GM12878 (cell line): ENCODE data around the gene C12orf56. TPM values are rescaled to one million over a fixed set of nuclear protein-coding genes. Genes with fewer than 3 reads are reported as not detected.
A peak's percentile ranks its signal among the peaks of the same experiment; 100 is the strongest.

Experiments
- ATAC-seq: fragments of 200-7000 bp; cut with Tn5 transposase; 3 replicates; pipeline ENCODE4 v1.9.1; 2020; ENCODE audit warnings: mild to moderate bottlenecking, moderate library complexity
- BruUV-seq: library from RNA; stranded (reverse); fragments of 400-500 nt; replicated peaks from 2 replicates; lab custom pipeline; 2021; lab: Mats Ljungman, UMichigan
- CTCF ChIA-PET: fragments of 300-600 bp; sonication (Branson Sonifier 250); formaldehyde crosslinking; extraction: SDS; loops from one replicate; lab custom pipeline; 2021; ENCODE audit warnings: inconsistent platforms; lab: Yijun Ruan, JAX
- POLR2A ChIA-PET: fragments of 350-600 bp; formaldehyde crosslinking; extraction: SDS; loops from one replicate; lab custom pipeline; 2021; ENCODE audit warnings: inconsistent platforms; lab: Charles Lee
- RAD21 ChIA-PET: fragments of 300-600 bp; sonication (Branson Sonifier 250); formaldehyde crosslinking; loops from one replicate; lab custom pipeline; 2023; ENCODE audit warnings: antibody characterized with exemption; ENCODE audit not compliant: unreplicated experiment; lab: Charles Lee
- SMC1A ChIA-PET: fragments of 300-600 bp; sonication (Branson Sonifier 250); formaldehyde crosslinking; loops from one replicate; lab custom pipeline; 2023; ENCODE audit not compliant: unreplicated experiment, uncharacterized antibody; lab: Charles Lee
- DNase-seq: peaks from one replicate; pipeline ENCODE4 v3.0.0-alpha.2; 2011; ENCODE audit warnings: low read depth, low spot score
- FAIRE-seq: peaks from 3 replicates; lab custom pipeline; 2011; peaks lifted over from hg19 to GRCh38; lab: Jason Lieb, UNC
- H2AFZ ChIP-seq: 2 replicates; pipeline ENCODE4 v1.6.0; 2011; ENCODE audit warnings: low read depth, low read length, control low read depth; ENCODE audit not compliant: control insufficient read depth
- H3K27ac ChIP-seq: 2 replicates; pipeline ENCODE4 v1.5.1; 2011; ENCODE audit warnings: control low read depth; ENCODE audit not compliant: control insufficient read depth, insufficient read depth
- H3K27me3 ChIP-seq, 2 experiments: replicated peaks in 1 of 2; 2 replicates each; pipeline versions ENCODE4 v1.6.0 to v1.6.1; 2011; ENCODE audit warnings: low read length in 1 of 2; ENCODE audit not compliant: control insufficient read depth in 2 of 2, insufficient read depth in 2 of 2
- H3K36me3 ChIP-seq, 2 experiments: 2 replicates each; pipeline ENCODE4 v1.5.1; 2011; ENCODE audit warnings: low read length in 1 of 2; ENCODE audit not compliant: control insufficient read depth in 2 of 2, insufficient read depth in 2 of 2
- H3K4me1 ChIP-seq: 2 replicates; pipeline ENCODE4 v1.6.1; 2011; ENCODE audit warnings: mild to moderate bottlenecking, low read length, moderate library complexity, mixed read lengths; ENCODE audit not compliant: control insufficient read depth, insufficient read depth
- H3K4me2 ChIP-seq: 2 replicates; pipeline ENCODE4 v1.6.0; 2011; ENCODE audit warnings: control low read depth; ENCODE audit not compliant: control insufficient read depth, insufficient read depth
- H3K4me3 ChIP-seq: fragments of 200-600 bp; sonication (generic); 2 replicates; pipeline ENCODE4 v1.5.1; 2016
- H3K79me2 ChIP-seq: 2 replicates; pipeline ENCODE4 v1.6.0; 2011; ENCODE audit warnings: low read length; ENCODE audit not compliant: control insufficient read depth, insufficient read depth
- H3K9ac ChIP-seq: 2 replicates; pipeline ENCODE4 v1.8.0; 2011; ENCODE audit warnings: low read length, control low read depth, mixed read lengths; ENCODE audit not compliant: control insufficient read depth, insufficient read depth
- H3K9me3 ChIP-seq: replicated peaks from 3 replicates; pipeline ENCODE4 v1.5.1; 2011; ENCODE audit warnings: mild to moderate bottlenecking, low read length; ENCODE audit not compliant: control insufficient read depth, insufficient read depth
- H4K20me1 ChIP-seq: 2 replicates; pipeline ENCODE4 v1.6.0; 2011; ENCODE audit not compliant: control insufficient read depth, insufficient read depth
- BHLHE40 ChIP-seq, 2 experiments: fragments of 450-650 bp in 1 of 2; IDR thresholded peaks; 2 replicates each; pipeline ENCODE4 v1.6.1; 2011 to 2017; ENCODE audit warnings: low read depth in 2 of 2, borderline replicate concordance in 1 of 2, improper control_type of control experiment in 1 of 2, low read length in 1 of 2, mild to moderate bottlenecking in 1 of 2
- CHD1 ChIP-seq: IDR thresholded peaks from 2 replicates; pipeline ENCODE4 v1.6.1; 2012; ENCODE audit warnings: low read depth, low read length, improper control_type of control experiment
- DPF2 ChIP-seq: fragments of 450-650 bp; IDR thresholded peaks from 2 replicates; pipeline ENCODE4 v1.6.1; 2017; ENCODE audit warnings: mild to moderate bottlenecking
- EP300 ChIP-seq, 2 experiments: fragments of 150-350 bp in 1 of 2; IDR thresholded peaks; 2 replicates each; pipeline ENCODE4 v1.6.1; 2011 to 2012; ENCODE audit warnings: low read depth in 2 of 2, low read length in 2 of 2, borderline replicate concordance in 1 of 2, improper control_type of control experiment in 1 of 2, inconsistent platforms in 1 of 2; ENCODE audit not compliant: control insufficient read depth in 1 of 2
- ESRRA ChIP-seq: IDR thresholded peaks from 2 replicates; pipeline ENCODE4 v1.6.1; 2012; ENCODE audit warnings: mild to moderate bottlenecking, low read length, improper control_type of control experiment
- KDM1A ChIP-seq: fragments of 200-600 bp; sonication (generic); IDR thresholded peaks from 2 replicates; pipeline ENCODE4 v1.6.1; 2016; ENCODE audit warnings: borderline replicate concordance
- LARP7 ChIP-seq: fragments of 450-650 bp; IDR thresholded peaks from 2 replicates; pipeline ENCODE4 v1.6.1; 2017; ENCODE audit warnings: mild to moderate bottlenecking
- MEF2A ChIP-seq: IDR thresholded peaks from 2 replicates; pipeline ENCODE4 v1.6.1; 2011; ENCODE audit warnings: low read depth, mild to moderate bottlenecking, low read length, moderate library complexity; ENCODE audit not compliant: insufficient read depth
- PAX8 ChIP-seq: fragments of 450-650 bp; IDR thresholded peaks from 2 replicates; pipeline ENCODE4 v1.6.1; 2017; ENCODE audit warnings: mild to moderate bottlenecking, moderate library complexity
- POLR2AphosphoS2 ChIP-seq: IDR thresholded peaks from 2 replicates; pipeline ENCODE4 v1.6.1; 2011; ENCODE audit warnings: low read depth, mild to moderate bottlenecking, low read length, improper control_type of control experiment, moderate library complexity
- RFX5 ChIP-seq: IDR thresholded peaks from 2 replicates; pipeline ENCODE4 v1.6.1; 2011; ENCODE audit warnings: low read depth, low read length, improper control_type of control experiment
- SIX5 ChIP-seq: IDR thresholded peaks from 2 replicates; pipeline ENCODE4 v1.6.1; 2011; ENCODE audit warnings: mild to moderate bottlenecking, low read depth, low read length, moderate library complexity; ENCODE audit not compliant: severe bottlenecking
- SPI1 ChIP-seq: IDR thresholded peaks from 2 replicates; pipeline ENCODE4 v1.6.1; 2011; ENCODE audit warnings: low read depth, mild to moderate bottlenecking, low read length, moderate library complexity, borderline replicate concordance; ENCODE audit not compliant: insufficient read depth
- SRF ChIP-seq, 2 experiments: IDR thresholded peaks; 2 replicates each; pipeline ENCODE4 v1.6.1; 2011; ENCODE audit warnings: low read depth in 2 of 2, low read length in 2 of 2, mild to moderate bottlenecking in 1 of 2, moderate library complexity in 1 of 2
- WRNIP1 ChIP-seq: IDR thresholded peaks from 2 replicates; pipeline ENCODE4 v1.6.1; 2011; ENCODE audit warnings: low read depth, low read length, improper control_type of control experiment, borderline replicate concordance
- YBX1 ChIP-seq: fragments of 450-650 bp; IDR thresholded peaks from 2 replicates; pipeline ENCODE4 v1.6.1; 2016; ENCODE audit warnings: antibody characterized with exemption
- YY1 ChIP-seq: IDR thresholded peaks from 2 replicates; pipeline ENCODE4 v1.6.1; 2011; ENCODE audit warnings: low read depth, mild to moderate bottlenecking, low read length
- ZBTB11 ChIP-seq: fragments of 450-650 bp; formaldehyde crosslinking; IDR thresholded peaks from 2 replicates; pipeline ENCODE4 v1.5.0; 2022; ENCODE audit warnings: mild to moderate bottlenecking, missing genetic modification characterization
- ZZZ3 ChIP-seq: IDR thresholded peaks from 2 replicates; pipeline ENCODE4 v1.6.1; 2011; ENCODE audit warnings: low read depth; ENCODE audit not compliant: control insufficient read depth, insufficient read length
- WGBS: methylation state at CpG from one replicate; pipeline ENCODE4 v1.1.6; 2016; ENCODE audit warnings: low lambda C conversion rate; ENCODE audit not compliant: insufficient replicate concordance, insufficient coverage; ENCODE audit errors: missing lambda C conversion rate; 5-methylcytosine and 5-hydroxymethylcytosine counted together
- in situ Hi-C: fragments of 300-500 bp; cut with MboI; formaldehyde crosslinking; loops from 9 replicates; pipeline ENCODE4 v1.14.3; 2018; ENCODE audit warnings: mixed read lengths
- intact Hi-C: fragments of 100-400 bp; cut with micrococcal nuclease; formaldehyde crosslinking; loops from one replicate; pipeline ENCODE4 v1.14.2; 2022; ENCODE audit not compliant: unreplicated experiment
- polyA plus RNA-seq, 11 experiments: library from polyadenylated mRNA; depleted of rRNA in 4 of 11; unstranded in 6 of 11; stranded (reverse) in 5 of 11; fragments of >200 nt; fragmentation: Nextera tagmentation in 4 of 11; fragmentation: Illumina TruSeq in 1 of 11; extraction: Ambion mirVana in 4 of 11; extraction: Trizol in 1 of 11; gene quantifications; 1 replicate in 1 of 11; 2 replicates in 10 of 11; pipeline versions ENCODE4 v1.2.1 to v1.2.3, GENCODE V29; 2011 to 2016; ENCODE audit warnings: inconsistent platforms in 2 of 11, missing spikeins in 2 of 11, low read depth in 1 of 11
- total RNA-seq, 4 experiments: library from RNA; depleted of rRNA in 3 of 4; stranded (reverse); fragments of >200 nt in 3 of 4; fragmentation: Illumina TruSeq in 1 of 4; extraction: Trizol in 1 of 4; gene quantifications; 2 replicates each; pipeline versions ENCODE4 v1.2.1 to v1.2.3, GENCODE V29; 2013 to 2021
- TF ChIP-seq, protein P1 (sequence below): fragments of 450-650 bp; IDR thresholded peaks from 2 replicates; pipeline ENCODE4 v1.6.1; 2017; ENCODE audit warnings: antibody characterized with exemption, mild to moderate bottlenecking, moderate library complexity

Gene C12orf56
- total and polyA plus RNA-seq, 10 of the 15 experiments (the other 5 are each of a cell fraction or from before 2014, with no cell fraction given): not detected

- 83% methylated on average over 3 of the region's 3 CpGs for WGBS
- POLR2A ChIA-PET: no interaction called here
- peak; percentile 84 for FAIRE-seq
These were observed 29.1 kb upstream of the C12orf56 start for GRCh38 chr12:64419696-64420095.

More at GRCh38 chr12:64419696-64420095, 29.1 kb upstream of the C12orf56 start:
- intact Hi-C loops: no loop called here
- H3K4me1 ChIP-seq: no peaks in the 10 kb centered on the region
- ChIA-PET RAD21 (no interaction called here), CTCF (no interaction called here), SMC1A (interaction anchor here (0.7 kb wide), 1 partner anchor 8 kb away, joined by 3 read pairs; no protein-coding TSS in a partner anchor)
- no peak overlapping the region for H3K4me3 ChIP-seq
- DNase-seq: no peak
- H3K4me2 ChIP-seq: no peak overlapping the region
- TF ChIP-seq SIX5 (no peak), SRF (IDR thresholded peaks at IDR 0.05; ENCODE audit: low read depth in 2 of 2, low read length in 2 of 2) (no peak), KDM1A (no peak), WRNIP1 (no peak), EP300 (IDR thresholded peaks at IDR 0.05; ENCODE audit: borderline replicate concordance in 1 of 2, control insufficient read depth in 1 of 2, low read depth in 2 of 2, low read length in 2 of 2) (no peak), CHD1 (no peak), BHLHE40 (IDR thresholded peaks at IDR 0.05; ENCODE audit: borderline replicate concordance in 1 of 2, low read depth in 2 of 2, low read length in 1 of 2) (no peak), PAX8 (no peak), MEF2A (no peak), YBX1 (no peak), YY1 (no peak), POLR2AphosphoS2 (no peak), DPF2 (no peak), ZBTB11 (CRISPR knock-in tag) (no peak), SPI1 (no peak), RFX5 (no peak), LARP7 (no peak), ZZZ3 (no peak), ESRRA (no peak)
- TF ChIP-seq, protein P1, sequence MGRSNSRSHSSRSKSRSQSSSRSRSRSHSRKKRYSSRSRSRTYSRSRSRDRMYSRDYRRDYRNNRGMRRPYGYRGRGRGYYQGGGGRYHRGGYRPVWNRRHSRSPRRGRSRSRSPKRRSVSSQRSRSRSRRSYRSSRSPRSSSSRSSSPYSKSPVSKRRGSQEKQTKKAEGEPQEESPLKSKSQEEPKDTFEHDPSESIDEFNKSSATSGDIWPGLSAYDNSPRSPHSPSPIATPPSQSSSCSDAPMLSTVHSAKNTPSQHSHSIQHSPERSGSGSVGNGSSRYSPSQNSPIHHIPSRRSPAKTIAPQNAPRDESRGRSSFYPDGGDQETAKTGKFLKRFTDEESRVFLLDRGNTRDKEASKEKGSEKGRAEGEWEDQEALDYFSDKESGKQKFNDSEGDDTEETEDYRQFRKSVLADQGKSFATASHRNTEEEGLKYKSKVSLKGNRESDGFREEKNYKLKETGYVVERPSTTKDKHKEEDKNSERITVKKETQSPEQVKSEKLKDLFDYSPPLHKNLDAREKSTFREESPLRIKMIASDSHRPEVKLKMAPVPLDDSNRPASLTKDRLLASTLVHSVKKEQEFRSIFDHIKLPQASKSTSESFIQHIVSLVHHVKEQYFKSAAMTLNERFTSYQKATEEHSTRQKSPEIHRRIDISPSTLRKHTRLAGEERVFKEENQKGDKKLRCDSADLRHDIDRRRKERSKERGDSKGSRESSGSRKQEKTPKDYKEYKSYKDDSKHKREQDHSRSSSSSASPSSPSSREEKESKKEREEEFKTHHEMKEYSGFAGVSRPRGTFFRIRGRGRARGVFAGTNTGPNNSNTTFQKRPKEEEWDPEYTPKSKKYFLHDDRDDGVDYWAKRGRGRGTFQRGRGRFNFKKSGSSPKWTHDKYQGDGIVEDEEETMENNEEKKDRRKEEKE: no peak
- H3K27me3 ChIP-seq: no peaks in the 10 kb centered on the region
- H3K27ac ChIP-seq: no peak overlapping the region
- no peaks in the 10 kb centered on the region for H3K79me2 ChIP-seq
- H3K36me3 ChIP-seq: peaks cover 1 to 22% of the 10 kb centered on the region in 2 experiments; a peak in 2 of 4 replicates
- H3K9me3 ChIP-seq: no peaks in the 10 kb centered on the region
- H3K9ac ChIP-seq: no peak overlapping the region
- H4K20me1 ChIP-seq: no peaks in the 10 kb centered on the region
- ATAC-seq: no peak
- no peak overlapping the region for H2AFZ ChIP-seq
- BruUV-seq: no TSS peak
- in situ Hi-C loops: no loop called here
